ENCODE measurements around the gene LRRC28.

LRRC28 gene

DNA sequence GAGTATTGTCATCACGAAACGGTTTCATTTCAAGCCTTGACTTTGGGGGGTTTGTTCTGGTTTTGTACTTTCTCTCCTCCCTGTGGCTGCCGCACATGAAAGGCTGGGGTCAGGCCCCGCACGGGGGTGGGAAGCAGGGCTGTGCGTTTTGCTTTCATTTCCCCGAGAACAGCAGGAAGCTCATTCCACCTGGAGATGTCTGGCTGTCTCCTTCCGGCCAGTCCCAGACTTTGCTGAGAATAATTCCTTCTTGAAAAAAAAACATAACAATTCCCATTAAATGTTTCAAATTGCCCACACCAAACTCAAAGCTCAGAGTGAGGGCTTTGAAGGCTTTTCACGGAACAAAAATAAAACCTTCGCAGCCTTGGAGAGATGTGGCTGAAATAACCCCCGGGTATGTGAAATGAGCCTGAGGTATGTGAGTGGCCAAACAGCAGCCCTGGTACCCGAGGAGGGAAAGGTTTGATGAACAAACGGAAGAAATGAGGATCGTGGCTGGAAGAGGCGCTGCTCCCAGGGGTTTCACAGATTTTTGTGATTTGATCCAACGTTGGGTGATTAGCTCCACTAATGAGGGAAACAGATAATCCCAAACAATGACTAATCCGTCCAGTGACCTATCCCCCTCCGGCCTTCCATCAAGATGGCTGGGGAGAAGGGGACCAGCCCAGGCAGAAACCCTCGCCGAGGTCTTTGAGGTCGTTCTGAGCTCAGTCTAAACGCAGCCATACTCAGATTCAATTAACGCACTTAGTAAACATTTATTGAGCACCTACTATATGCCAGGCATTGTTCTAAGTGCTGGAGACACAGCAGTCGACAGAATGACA is 187.6 kb downstream of the LRRC28 start:
- no peak for DNase-seq

DNA sequence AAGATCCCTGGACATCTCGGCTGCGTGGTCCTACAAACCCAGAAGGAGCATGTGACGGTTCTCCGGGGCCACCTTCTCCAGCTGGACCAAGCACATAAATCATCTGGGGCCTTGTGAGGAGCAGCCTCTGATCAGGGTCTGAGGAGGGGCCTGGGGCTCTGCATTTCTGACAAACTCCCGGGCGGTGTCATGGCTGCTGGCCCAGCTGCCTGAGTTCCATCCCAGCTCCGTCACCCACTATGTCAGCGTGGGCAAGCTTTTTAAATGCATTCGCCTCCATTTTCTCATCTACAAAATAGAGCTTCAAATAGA is 188.2 kb downstream of the LRRC28 start:
- DNase-seq: no peak

GRCh38 chr15:99440029-99440428 is 188.7 kb downstream of the LRRC28 start:
- DNase-seq: no peak
